Stimulated activated CD4-positive, alpha-beta T cell treated with anti-CD3 and anti-CD28 coated beads, Interleukin-12 subunit alpha, Interleukin-12 subunit beta, amount 100 ng/mL, for 48 hours (primary cell): Measurements from ENCODE around the gene ZKSCAN1.

Experiments
- DNase-seq, 3 donors: peaks; one replicate each; pipeline ENCODE4 v3.0.0-alpha.2; 2020; ENCODE audit warnings: low read depth in 2 of 3, low spot score in 1 of 3

ZKSCAN1 gene

DNA sequence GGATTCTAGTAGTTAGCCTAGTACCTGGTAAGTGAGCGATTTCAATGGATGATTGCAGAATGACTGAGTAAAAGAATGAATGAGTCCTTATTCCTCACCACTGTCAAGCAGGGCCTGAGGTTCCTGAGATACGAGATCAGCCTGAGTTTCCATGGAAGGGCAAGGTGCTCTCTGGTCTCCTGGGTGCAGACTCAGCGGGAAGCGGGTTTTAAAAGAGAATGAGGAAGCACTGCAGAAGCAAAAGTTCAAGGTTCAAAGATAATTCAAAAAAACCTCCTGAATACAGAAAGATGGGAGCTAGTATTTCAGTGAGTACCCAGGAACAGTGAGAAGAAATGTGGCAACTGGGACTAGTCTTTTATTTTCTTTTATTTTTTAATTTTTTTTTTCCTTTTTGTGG lies 61.8 kb downstream of the ZKSCAN1 start:
- no peak for DNase-seq

GRCh38 chr7:100079024-100079560 lies 63.7 kb downstream of the ZKSCAN1 start:
- DNase-seq = no peak

- no peak for DNase-seq
These were observed 65.6 kb downstream of the ZKSCAN1 start for GRCh38 chr7:100080907-100081534.

GRCh38 chr7:100081535-100082102 lies 66.2 kb downstream of the ZKSCAN1 start, which contains the start of gene ZNF3:
ZNF3 (minus strand) TSS chr7:100081723; CDS start chr7:100077357, 4,366 bp downstream.
- DNase-seq = peak; percentile 97 to 98 (median 97)

DNA sequence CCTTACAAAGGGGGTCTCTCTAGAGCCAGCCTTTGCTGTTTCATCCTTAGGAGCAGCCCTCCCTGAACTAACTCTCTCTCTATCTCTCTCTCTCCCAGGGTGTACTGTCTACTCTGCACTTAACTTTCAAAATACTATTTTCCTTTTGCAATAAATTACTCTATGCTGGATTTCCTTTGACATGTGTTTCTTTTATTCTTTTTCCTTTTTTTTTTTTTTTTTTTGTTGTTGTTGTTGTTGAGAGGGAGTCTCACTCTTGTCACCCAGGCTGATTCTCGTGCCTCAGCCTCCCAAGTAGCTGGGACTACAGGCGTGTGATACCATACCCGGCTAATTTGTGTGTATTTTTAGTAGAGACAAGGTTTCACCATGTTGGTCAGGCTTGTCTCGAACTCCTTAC lies 67.6 kb downstream of the ZKSCAN1 start:
- no peak for DNase-seq

DNA sequence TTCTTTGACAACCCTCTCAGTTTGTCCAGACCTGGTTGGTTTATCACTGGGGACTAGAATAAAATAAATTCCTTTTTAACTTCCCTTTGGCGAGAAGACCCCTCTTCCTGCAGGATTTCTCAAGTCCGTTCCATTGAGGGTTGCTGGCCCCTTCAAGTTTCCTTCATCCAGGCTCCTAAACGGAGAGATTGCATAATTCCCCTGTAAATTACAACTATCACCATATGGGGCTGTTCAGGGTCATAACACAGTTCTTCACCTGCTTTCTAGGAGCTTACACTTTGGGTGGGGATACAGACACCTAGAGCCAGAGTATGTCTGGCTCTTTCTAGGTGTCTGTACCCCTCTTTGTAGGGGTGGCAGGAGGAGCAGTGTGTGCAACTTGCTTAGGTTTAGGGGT lies 70.1 kb downstream of the ZKSCAN1 start:
- DNase-seq = no peak

GRCh38 chr7:100087055-100087750 lies 71.8 kb downstream of the ZKSCAN1 start:
- no peak for DNase-seq

- DNase-seq = no peak
These were observed 72.8 kb downstream of the ZKSCAN1 start for GRCh38 chr7:100088095-100088620.

DNA sequence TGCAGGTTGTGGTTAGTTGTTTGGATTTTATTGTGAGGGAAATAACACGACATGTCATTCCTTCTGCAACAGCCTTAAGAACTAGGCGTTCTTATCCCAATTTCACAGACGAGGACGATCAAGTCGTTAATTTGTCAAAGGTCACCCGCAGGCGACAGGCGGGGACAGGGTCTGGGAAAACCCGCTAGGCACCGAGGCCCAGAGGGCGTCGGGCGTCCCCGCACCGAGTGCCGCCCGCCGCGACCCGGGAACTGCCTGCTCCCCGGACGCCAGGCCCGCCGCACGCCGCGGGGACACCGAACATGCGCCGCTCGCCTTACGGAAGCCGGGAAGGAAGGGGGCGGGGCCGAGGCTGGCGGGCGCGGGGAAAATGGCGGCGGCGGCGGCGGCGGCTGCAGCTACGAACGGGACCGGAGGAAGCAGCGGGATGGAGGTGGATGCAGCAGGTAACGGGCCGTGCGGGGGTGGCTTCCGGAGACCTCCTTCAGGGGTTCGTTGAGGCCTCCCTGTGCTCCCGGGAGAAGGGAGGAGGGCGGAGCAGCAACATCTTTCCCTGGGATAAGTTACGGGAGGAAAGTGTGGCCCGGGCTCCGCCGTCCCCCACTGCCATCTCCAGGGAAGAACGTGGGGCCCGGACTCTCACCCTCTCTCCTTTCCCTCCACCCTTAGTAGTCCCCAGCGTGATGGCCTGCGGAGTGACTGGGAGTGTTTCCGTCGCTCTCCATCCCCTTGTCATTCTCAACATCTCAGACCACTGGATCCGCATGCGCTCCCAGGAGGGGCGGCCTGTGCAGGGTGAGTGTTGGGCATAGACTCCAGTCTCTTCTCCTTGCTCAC lies 73.4 kb downstream of the ZKSCAN1 start, which contains the start of gene COPS6:
Gene COPS6, plus strand, starts transcription at position 349 of the 837 bp plus-strand sequence. Its CDS starts 22 bp downstream, at position 371.
- peak; percentile 70 to 85 (median 83) for DNase-seq

- no peak for DNase-seq
These were observed 74.2 kb downstream of the ZKSCAN1 start for GRCh38 chr7:100089458-100090196.

DNA sequence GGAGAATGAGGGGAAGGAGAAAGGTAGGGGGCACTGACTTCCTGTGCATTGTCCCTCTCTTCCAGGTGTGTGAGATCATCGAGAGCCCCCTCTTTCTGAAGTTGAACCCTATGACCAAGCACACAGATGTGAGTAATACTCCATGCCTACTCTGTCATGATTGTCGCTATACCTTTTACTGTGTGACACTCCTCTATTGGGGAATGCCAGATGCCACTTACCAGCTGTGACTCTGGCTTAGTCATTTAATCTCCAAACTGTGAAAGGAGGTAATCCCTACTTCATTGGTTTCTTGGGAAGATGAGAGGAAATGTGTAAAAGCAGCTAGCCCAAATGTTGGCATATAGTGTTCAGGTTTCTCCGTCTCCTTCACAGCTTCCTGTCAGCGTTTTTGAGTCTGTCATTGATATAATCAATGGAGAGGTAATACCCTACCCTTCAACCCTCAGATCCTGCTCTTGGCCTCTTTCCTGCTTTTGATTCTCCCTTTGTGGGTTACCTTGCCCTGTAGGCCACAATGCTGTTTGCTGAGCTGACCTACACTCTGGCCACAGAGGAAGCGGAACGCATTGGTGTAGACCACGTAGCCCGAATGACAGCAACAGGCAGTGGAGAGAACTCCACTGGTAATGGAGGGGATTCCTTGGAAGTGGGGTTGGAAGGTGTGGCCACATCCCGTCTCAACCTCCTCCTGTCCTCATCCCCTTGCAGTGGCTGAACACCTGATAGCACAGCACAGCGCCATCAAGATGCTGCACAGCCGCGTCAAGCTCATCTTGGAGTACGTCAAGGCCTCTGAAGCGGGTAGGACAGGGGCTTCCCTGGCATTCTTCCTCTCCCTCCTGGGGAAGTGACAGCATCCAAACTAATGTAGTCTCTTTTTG lies 75.4 kb downstream of the ZKSCAN1 start:
- no peak for DNase-seq
